C1 segment of cervical spinal cord (tissue), 14 donors: ENCODE data around the gene ZNF182.
"Not testable (repeated sequence)": the region's sequence is repeated elsewhere in the genome, so short reads cannot be mapped to it uniquely, and the experiment has no call there.

Experiments used
- DNase-seq, 14 donors: peaks; one replicate each; lab custom pipeline; 2025; lab: John Stamatoyannopoulos, UW

The ZNF182 gene

GRCh38 chrX:48002319-48002718, 1.5 kb downstream of the ZNF182 start:
- peak in 1 of 14 donors; percentile 4 for DNase-seq

- DNase-seq = no peak
These were observed 2.5 kb downstream of the ZNF182 start for GRCh38 chrX:48001260-48001659.

GRCh38 chrX:47992669-47993068, 11.1 kb downstream of the ZNF182 start:
- DNase-seq = peak in 1 of 14 donors; percentile 0

DNA sequence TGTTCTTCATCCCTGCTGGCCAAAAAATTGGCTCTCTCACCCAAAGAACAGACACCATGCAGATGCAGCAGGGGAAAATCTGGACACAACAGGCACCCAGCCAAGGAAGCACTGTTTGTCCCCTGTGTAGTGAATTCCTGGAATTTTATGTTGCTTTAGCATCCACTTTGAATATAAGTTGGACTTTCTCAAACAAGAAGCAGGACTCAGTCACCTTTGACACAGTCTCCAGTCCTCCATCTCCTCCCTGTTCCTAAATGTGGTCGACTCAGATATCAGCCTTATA, 11.8 kb downstream of the ZNF182 start:
- DNase-seq = no peak

DNA sequence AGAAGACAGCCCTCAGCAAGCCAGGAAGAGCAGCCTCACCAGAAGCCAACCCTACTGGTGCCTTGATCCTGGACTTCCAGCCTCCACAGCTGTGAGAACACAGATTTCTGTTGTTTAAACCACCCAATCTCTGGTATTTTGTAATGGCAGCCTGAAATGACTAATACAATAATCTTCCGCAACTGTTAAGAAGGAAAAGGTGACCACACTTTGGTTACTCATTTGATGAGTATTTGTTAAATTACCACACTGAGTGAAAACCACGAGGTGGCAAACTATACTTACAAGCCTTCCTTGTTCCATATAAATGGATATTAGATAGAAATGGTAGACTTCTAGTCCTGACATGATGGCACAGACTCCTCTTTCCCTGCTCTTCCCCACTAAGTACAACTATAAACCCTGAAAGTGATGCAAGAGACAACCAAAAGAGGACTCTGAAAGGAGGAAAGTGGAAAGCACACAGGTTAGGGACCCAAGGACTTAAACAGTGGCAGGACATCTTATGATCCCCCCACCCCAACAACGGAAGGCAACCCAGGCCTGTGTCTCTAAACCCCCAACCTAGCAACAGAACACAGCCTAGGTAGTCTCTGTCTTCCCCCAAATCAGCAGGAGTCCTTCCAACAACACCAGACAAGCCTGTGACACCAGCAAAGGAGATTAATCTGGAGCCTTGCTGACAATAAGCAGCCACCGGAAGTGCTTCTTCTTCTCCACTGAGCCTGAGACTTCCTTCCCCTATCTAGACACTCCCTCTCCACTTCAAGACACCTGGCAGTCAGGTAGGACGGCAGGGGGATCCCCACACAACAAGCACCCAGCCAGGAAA, 12.3 kb downstream of the ZNF182 start:
- peak in 1 of 14 donors; percentile 0 for DNase-seq

DNA sequence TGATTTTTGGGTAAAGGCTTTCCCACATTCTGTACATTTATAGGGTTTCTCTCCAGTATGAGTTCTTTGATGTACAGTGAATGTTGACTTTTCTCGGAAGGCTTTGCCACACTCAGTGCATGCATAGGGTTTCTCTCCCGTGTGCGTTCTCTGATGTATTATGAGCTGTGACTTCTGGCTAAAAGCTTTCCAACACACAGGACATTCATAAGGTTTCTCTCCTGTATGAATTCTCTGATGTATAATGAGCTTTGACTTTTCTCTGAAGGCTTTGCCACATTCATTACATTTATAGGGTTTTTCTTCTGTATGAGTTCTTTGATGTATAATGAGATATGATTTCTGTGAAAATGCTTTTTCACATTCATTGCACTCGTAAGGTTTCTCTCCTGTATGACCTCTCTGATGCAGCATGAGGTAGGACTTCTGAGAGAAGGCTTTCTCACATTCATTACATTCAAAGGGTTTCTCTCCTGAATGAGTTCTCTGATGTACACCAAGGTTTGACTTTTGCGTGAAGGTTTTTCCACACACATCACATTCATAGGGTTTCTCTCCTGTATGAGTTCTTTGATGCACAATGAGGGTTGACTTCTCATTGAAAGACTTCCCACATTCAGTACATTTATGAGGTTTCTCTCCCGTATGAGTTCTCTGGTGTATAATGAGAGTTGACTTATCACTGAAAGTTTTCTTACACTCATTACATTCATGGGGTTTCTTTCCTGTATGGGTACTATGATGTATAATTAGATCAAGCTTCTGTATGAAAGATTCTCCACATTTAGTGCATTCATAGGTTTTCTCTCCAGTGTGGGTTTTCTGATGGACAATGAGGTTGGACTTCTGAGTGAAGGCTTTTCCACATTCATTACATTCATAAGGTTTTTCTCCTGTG, 27.3 kb downstream of the ZNF182 start:
- DNase-seq = no peak

DNA sequence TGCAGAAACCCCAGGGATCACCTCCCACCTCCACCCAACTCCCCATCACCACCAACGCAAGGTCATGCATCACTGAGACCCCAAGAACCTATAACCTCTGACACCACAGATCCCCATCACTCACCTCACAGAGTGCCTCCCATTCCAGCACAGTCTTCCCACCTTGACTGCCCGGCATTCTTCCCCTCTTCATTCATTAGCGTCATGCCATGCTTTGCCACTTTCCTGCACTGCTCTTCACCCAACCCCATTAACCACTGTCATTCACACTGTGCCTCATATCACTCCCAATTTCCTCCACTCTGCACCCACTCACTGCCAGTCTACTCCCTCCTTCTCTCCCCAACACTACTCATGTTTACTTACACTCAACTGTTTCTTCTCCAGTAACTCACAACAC, 30.6 kb downstream of the ZNF182 start:
- DNase-seq = no peak

DNA sequence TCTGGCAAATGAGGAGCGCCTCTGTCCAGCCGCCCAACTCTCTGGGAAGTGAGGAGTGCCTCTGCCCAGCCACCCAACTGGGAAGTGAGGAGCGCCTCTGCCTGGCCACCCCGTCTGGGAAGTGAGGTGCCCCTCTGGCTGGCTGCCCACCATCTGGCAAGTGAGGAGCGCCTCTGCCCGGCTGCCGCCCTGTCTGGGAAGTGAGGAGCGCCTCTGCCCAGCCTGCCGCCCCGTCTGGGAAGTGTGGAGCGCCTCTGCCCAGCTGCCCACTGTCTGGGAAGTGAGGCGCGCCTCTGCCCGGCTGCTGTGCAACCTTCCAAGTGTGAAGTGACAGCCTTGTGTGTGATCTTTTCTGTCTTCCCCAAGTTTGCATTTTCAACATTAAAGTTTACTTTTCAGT, 38.3 kb downstream of the ZNF182 start:
- not testable (repeated sequence) for DNase-seq

DNA sequence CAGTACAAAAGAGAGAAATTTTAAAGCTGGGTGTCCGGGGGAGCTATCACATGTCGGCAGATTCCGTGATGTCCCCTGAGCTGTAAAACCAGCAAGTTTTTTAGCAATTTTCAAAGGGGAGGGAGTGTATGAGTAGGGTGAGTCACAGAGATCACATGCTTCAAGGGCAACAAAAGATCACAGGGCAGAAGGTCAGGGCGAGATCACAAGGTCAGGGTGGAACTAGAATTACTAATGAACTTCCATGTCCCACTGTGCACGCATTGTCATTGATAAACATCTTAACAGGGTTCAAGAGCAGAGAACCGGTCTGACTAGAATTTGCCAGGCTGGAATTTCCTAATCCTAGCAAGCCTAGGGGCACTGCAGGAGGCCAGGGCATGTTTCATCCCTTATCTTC, 42.0 kb downstream of the ZNF182 start:
- DNase-seq = not testable (repeated sequence)

- no peak for DNase-seq
These were observed 43.4 kb downstream of the ZNF182 start for GRCh38 chrX:47960406-47960805.

DNA sequence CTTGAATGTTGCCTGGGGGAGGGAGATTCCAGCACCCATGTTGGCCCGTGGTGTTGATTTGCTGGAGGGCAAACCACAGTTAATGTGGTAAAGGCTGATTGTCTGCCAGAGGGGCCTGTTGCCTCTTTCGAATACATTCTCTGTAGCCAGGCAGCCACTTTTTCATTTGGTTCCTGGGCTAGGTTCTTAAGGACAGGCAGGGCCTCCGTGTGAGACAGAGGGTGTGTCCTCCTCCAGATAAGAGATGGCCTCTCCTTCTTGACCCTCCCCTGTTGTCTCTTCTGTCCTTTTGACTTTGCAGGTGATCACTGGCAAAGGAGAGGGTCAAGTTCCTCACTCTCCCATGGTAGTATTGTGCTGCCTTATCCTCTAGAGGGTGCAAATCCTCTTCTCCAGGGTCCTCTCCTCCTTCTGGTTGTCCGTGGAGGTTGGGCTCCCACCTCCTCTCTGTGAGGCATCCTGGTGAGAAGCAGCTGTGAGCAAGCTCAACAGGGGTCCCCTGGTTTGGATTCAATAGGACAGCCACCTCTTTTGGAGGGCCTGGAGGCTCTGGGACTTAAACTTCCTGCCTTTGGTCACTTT, 44.9 kb downstream of the ZNF182 start:
- no peak for DNase-seq

DNA sequence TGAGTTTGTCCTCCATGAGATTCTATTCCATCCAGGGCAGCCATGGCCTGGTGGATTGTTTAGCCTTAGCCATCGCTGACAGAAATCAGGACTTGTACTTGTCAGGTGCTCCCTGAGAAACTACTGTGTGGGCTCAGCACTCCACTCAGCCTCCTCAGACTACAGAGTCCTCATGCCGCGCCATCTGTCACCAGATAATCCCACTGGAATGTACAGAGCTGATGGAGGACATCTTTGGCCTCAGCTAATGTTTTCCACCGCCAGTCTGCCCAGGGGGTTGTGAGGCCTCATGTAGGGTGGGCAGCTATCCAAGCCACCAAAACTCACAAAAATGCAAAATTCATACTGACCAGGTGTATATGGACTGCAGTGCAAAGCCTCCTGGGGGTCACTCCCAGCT, 45.6 kb downstream of the ZNF182 start:
- DNase-seq = peak in 1 of 14 donors; percentile 0

GRCh38 chrX:47956016-47956415, 47.8 kb downstream of the ZNF182 start:
- no peak for DNase-seq

DNA sequence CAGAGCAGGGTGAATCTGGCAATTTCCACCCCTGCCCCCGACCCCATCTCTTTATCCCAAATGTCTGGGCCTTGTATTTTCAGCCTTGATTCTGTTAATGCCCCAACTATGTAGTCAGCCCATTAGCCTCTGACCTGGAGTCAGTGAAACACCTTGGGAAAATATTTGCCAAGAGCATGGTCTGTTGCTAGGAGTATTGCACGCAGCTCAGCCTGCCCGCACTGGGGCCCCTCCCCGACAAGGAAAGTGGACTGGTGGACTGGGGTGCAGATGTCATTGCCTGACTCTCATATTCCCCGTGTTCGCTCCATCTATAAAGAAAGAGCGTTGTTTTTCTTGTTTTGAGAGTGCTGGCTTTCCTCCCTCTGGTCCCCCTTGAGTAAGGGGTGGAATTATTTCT, 48.5 kb downstream of the ZNF182 start:
- DNase-seq = not testable (repeated sequence)

DNA sequence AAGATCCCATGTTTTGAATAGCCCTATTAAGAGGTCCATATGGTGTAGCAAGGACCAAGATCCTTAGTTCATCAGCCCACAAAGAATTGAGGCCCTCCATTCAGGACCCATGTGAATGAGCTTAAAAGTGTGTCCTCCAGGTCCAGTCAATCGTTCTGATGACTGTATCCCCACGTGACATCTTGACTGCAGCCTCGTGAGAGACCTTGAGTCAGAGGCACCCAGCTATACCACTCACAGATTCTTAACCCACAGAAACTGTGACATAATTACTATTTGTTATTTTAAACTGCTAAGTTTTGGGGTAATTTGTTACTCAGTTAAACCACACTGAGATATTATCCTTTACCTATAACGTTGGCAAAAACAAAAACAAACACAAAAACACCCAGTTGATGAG, 62.4 kb downstream of the ZNF182 start:
- no peak for DNase-seq

- DNase-seq = no peak
These were observed 63.3 kb downstream of the ZNF182 start for GRCh38 chrX:47940448-47940847.

DNA sequence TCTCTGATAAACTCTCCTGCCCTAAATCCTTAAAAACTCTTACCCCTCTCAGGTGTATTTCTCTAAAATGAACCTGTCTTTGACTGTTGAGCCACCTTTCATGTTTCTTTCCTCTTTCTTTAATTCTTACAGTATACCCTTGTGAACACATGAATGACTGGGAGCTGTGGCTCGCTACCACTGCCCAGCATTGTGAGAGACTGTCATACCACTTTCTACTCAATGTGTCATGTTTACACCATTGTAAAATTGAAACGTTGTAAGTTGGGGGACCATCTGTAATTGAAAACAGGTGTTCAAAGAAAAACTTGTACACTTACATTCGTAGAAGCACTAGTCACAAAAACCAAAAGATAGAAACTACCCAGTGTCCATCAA, 66.9 kb downstream of the ZNF182 start:
- DNase-seq = no peak

DNA sequence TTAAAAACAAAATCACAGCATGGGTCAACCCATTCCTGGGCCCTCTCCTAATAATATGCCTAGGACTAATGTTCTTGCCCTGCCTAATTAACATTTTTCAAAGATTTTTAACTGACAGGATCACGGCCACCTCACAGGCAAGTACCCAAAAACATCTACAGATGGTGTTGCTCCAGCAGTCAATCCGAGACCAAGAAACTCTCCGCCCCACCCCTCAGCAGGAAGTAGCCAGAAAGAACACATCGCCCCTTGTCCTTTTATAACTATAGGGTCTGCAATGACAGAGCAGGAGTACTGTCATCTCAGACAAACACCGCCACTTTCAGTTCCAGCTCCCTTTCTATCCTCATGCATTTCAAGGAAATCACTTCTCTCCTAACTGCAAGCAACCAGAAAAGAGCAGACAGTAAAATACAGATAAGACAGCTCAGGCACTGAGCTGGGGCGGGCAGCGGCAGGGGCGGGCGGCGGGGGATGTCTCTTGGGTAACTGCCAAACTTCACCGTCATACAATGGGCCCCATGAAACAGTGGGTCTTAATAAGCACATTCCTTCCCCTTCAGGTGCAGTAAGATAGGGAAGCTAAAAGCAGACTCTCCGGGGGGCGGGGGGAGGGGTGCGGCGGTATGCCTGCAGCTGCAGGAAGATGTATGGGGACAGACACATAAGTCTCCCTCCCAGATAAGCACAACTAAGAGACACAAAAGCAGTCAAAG, 67.4 kb downstream of the ZNF182 start:
- DNase-seq = no peak

DNA sequence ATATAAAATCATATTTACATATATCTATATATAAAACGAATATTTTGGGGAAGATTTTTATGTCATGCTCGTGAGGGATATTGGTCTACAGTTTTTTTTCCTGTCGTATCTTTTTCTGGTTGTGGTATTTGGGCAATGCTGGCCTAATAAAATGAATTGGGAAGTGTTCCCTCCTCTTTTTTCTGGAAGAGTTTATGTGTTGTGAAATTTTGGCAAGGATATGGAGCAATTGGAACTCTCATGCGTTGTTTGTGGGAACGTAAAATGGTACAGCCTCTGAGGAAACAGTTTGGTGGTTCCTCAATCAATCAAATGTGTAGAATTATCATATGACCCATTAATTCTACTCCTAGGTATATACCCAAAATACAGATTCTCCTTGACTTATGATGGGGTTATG, 69.8 kb downstream of the ZNF182 start:
- DNase-seq = no peak

DNA sequence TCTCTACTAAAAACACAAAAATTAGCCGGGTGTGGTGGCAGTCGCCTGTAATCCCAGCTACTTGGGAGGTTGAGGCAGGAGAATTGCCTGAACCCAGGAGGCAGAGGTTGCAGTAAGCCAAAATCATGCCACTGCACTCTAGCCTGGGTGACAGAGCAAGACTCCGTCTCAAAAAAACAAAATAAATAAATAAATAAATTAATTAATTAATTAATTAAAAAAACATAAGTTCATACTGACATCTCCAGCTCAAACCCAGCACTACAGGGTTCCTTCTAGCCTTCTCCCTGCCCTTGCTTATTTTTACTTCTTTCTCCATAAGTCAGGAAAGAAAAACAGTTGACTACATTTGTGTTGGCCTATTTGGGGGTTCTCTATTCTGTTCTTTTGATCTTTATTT, 71.8 kb downstream of the ZNF182 start:
- DNase-seq = not testable (repeated sequence)

GRCh38 chrX:47927212-47927611, 76.6 kb downstream of the ZNF182 start:
- DNase-seq = no peak
